GM12892 (cell line): Measurements from ENCODE around the gene HOXB5.

Source experiments
- POLR2A ChIP-seq: IDR thresholded peaks from 2 replicates; pipeline ENCODE4 v1.6.1; 2011; ENCODE audit warnings: low read depth, low read length, control low read depth
- POLR2AphosphoS5 ChIP-seq: IDR thresholded peaks from 2 replicates; pipeline ENCODE4 v1.6.1; 2011; ENCODE audit warnings: low read depth, low read length, control low read depth

DNA sequence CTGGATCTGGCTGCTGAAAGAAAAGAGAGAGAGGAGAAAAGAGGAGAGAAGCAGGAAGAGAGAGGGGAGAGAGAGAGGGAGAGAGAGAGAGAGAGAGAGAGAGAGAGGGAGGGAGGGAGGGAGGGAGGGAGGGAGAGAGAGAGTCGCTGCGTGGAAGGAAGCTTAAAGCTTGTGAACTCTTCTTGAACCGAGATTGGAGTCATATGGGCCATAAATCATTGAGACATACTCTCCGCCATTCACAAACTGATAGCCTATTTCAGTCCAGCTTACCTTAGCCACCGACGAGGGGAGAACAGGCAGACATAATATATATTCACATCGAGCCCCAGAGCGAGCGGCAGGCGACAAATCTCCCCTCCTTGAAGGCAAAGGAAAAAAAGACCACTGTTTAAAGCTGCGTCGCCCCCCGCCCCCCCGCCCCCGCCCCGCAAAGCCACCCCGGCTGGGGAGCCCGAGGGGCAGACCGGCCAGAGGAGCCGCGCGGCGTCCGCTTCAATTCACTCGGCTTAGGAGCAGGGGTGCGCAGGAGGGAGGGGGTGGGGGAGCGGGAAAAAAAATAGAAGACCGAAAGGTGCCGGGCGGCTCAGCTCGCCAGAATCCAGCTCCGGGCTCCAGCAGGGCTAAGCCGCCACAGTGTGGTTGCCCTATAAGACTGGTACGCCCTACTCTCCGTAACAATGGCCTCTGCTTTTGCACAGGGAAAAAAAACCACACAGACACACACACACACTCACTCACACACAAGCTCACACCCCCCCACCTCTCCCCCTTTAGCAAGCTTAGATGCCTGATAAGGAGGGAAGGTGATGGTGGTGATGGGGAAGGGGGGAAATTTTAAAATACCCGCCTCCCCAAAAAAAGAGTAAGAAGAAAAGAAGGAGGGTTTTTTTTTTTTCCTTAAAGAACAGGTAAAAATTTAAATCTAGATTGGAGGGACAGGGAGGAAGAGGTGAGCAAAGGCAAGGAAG lies 38.0 kb downstream of the HOXB5 start:
- TF ChIP-seq POLR2A (no peak), POLR2AphosphoS5 (no peak)
